ENCODE results near the gene CIAO3. TPM values are rescaled to one million over a fixed set of nuclear protein-coding genes. Genes with fewer than 3 reads are reported as not detected.

CIAO3 gene
- 10 to 100 TPM; 21.7 to 32.2 (median 27.6) TPM for polyA plus RNA-seq (ENCODE audit: insufficient read length in 4 of 4)

GRCh38 chr16:740764-741505 is at the start of gene CIAO3:
Gene CIAO3, minus strand, starts transcription at chr16:740997. Its CDS starts 12 bp downstream, at chr16:740985.
- peak in 3 of 4 donors; percentile 74 to 77 (median 75) for DNase-seq (ENCODE audit: low read depth in 4 of 4, low spot score in 2 of 4)

- no peak for DNase-seq (ENCODE audit: low read depth in 4 of 4, low spot score in 2 of 4)
These were observed 49.3 kb upstream of the CIAO3 start for GRCh38 chr16:790086-790485.

- DNase-seq (ENCODE audit: low read depth in 4 of 4, low spot score in 2 of 4): no peak
These were observed 48.5 kb upstream of the CIAO3 start for GRCh38 chr16:789191-789850.

GRCh38 chr16:788399-789126 is 47.8 kb upstream of the CIAO3 start, which contains the start of gene CHTF18:
Gene CHTF18, plus strand, starts transcription at chr16:788620. Its CDS starts 65 bp downstream, at chr16:788685.
- peak in 3 of 4 donors; percentile 80 to 82 (median 81) for DNase-seq (ENCODE audit: low read depth in 4 of 4, low spot score in 2 of 4)

GRCh38 chr16:787978-788398 is 47.2 kb upstream of the CIAO3 start, which contains the start of gene RPUSD1:
Gene RPUSD1, minus strand, starts transcription at chr16:788381. Its CDS starts 644 bp downstream, at chr16:787737.
- DNase-seq (ENCODE audit: low read depth in 4 of 4, low spot score in 2 of 4): no peak

- DNase-seq (ENCODE audit: low read depth in 4 of 4, low spot score in 2 of 4): no peak
These were observed 46.6 kb upstream of the CIAO3 start for GRCh38 chr16:787321-787966.

GRCh38 chr16:785563-786535 is 45.1 kb upstream of the CIAO3 start:
- DNase-seq (ENCODE audit: low read depth in 4 of 4, low spot score in 2 of 4): no peak

- no peak for DNase-seq (ENCODE audit: low read depth in 4 of 4, low spot score in 2 of 4)
These were observed 43.6 kb upstream of the CIAO3 start for GRCh38 chr16:784431-784830.

- DNase-seq (ENCODE audit: low read depth in 4 of 4, low spot score in 2 of 4): no peak
These were observed 42.8 kb upstream of the CIAO3 start for GRCh38 chr16:783404-784161.

- DNase-seq (ENCODE audit: low read depth in 4 of 4, low spot score in 2 of 4): no peak
These were observed 42.1 kb upstream of the CIAO3 start for GRCh38 chr16:782766-783403.

- no peak for DNase-seq (ENCODE audit: low read depth in 4 of 4, low spot score in 2 of 4)
These were observed 41.5 kb upstream of the CIAO3 start for GRCh38 chr16:782258-782657.

GRCh38 chr16:781346-782010 is 40.7 kb upstream of the CIAO3 start:
- DNase-seq (ENCODE audit: low read depth in 4 of 4, low spot score in 2 of 4): no peak

- DNase-seq (ENCODE audit: low read depth in 4 of 4, low spot score in 2 of 4): no peak
These were observed 39.5 kb upstream of the CIAO3 start for GRCh38 chr16:780296-780695.

GRCh38 chr16:779561-779960 is 38.8 kb upstream of the CIAO3 start:
- no peak for DNase-seq (ENCODE audit: low read depth in 4 of 4, low spot score in 2 of 4)

GRCh38 chr16:778909-779527 is 38.2 kb upstream of the CIAO3 start:
- no peak for DNase-seq (ENCODE audit: low read depth in 4 of 4, low spot score in 2 of 4)

GRCh38 chr16:778447-778846 is 37.6 kb upstream of the CIAO3 start:
- DNase-seq (ENCODE audit: low read depth in 4 of 4, low spot score in 2 of 4): no peak

- DNase-seq (ENCODE audit: low read depth in 4 of 4, low spot score in 2 of 4): no peak
These were observed 37.0 kb upstream of the CIAO3 start for GRCh38 chr16:777826-778225.

Measured in left renal cortex interstitium (tissue), 4 donors.